TTC549 (cell line): ENCODE measurements around the gene OR2T35.

Experiments
- FAIRE-seq: peaks from 2 replicates; lab custom pipeline; 2012; peaks lifted over from hg19 to GRCh38; lab: Jason Lieb, UNC

OR2T35 gene

DNA sequence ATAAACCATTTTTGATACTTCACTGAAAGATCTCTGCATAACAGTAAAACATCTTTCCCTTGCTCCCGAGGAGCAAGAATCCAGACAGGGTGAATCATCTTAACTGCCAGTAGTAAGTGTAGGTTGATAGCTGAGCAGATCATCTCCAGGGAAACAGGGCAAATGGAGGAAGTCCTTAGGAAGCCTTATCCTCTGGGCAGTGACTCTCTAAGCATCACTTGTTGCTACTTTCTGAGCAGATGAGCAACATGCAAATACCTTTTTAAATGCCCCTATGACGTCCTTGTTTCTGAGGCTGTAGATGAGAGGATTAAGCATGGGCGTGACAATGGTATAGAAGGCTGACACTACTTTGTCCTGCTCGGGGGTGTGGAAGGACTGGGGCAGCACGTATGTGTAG, 19.1 kb downstream of the OR2T35 start:
- FAIRE-seq: no peak

DNA sequence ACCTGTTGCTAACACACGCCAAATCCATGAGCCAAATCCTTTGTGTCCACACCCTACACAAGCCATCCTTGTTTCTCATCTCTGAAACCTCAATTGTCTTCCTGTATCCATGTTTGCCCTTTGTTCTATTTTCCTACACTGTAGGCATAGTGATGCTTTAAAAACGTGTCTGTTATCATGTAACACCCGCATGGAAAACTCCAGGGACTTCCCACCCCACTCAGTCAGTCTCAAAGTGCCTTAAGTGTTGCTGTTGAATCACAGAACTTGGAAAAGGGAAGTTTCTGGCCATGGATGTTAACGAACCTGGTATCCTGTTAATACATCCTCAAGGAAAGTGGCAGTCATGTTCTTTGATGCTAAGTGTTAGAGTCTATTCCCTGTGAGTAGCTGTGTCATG, 19.9 kb downstream of the OR2T35 start:
- FAIRE-seq: no peak

DNA sequence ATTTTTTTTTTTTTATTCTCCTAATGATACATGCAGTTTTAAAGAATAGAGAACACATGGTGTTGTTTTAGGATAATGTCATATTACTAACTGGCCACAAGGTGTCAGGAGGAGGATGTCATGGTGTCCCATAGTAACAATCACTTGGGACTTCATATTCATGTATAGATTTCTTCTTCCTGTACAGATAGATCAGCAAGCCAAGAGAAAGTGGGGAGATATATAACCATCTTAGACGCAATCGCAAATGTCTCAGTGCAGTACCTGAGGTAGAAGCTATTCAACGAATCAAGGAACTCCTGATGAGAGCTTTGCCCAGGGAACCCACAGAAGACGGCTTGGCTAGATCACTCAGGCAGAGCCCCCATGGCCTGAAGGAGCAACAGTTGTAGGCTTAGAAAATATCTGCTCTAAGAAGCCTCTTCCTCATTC, 22.5 kb downstream of the OR2T35 start:
- FAIRE-seq: peak; percentile 96

DNA sequence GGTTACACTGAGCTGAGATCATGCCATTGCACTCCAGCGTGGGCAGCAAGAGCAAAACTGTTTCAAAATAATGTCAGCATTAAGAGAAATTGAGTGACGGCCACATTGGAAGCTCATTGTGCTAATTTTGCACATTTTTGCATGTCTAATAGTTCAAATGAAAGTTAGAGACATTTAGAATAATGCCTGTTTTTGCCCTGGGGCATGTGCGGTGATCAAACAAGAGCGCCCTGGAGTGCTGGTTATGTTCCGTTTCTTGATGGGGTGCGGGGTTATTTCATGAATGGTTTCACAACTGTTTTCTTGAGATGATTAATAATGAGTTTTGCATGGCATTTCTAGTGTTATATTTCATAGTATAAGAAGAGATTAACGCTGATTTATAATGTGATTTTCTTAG, 23.3 kb downstream of the OR2T35 start:
- no peak for FAIRE-seq

DNA sequence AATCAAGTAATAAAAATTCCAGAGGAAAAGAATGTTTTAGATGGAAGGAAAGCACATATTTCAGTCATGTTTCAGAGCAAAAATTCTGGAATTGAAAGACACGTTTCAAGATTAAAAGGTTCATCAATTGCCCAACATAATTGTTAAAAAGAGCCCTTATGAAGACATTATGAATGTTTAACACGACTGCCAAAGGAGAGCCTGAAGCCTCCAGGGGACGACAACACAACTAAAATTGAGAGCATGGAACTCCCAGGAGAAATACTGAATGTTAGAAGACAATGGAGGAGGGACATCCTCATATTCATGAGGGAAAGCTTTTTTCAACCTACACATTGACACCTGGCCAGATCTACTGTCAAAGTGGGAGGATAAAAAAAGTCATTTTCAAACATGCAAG, 26.2 kb downstream of the OR2T35 start:
- FAIRE-seq: peak; percentile 91

DNA sequence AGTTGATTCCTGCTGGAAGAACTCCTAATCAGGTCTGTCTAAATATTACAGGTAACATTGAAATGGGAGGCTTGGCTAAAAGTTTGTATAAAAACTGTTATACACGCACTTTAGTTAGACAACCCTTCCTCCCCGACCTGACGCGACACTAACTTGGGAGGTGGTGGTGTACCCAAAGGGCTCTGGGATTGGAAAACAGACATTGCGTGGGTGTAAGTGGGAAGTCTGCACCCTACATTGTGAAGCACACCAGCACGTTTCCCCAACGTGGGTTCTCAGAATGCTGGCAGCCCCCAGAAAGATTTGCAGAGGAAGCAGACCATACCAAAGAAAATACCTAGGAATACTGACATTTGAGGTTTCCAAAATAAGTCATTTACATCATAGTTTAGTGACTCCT, 27.0 kb downstream of the OR2T35 start:
- no peak for FAIRE-seq

DNA sequence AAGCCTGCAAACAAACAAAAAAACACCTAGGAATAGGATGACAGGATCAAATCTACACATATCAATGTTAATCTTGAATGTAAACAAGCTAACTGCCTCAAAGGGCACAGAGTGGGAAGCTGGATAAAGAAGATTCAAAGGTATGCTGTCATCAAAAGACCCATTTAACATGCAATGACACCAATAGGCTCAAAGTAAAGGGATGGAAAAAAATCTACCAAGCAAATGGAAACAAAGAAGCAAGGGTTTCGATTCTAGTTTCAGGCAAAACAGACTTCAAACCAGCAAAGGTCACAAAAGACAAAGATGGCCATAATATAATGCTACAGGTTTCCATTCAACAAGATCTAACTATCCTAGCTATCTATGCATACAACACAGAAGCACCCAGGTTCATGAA, 31.3 kb downstream of the OR2T35 start:
- no peak for FAIRE-seq

DNA sequence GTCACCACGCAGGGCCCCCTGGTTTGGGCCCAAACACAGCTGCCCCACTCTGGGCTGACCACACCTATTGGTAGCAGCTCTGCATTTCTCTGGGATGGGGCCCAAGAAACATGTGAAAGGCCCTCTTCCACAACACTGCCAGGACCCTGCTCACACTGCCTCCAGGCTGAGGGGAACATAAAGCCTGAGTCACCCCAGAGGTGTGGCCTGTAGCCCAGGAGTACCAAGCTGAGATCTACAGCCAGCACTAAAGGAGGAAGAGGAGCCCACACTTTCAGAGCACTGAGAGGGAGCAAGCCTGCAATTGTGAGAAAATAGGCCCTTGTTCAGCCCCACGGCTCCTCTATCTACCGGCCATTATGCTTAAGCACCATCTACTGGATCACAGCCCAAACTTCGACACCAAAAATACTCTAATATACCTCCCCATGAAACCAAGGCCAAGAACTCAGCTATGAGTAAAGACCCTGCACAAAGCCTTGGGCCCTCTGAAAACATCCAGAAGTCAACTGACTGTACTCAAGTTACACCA, 33.1 kb downstream of the OR2T35 start:
- FAIRE-seq: no peak

DNA sequence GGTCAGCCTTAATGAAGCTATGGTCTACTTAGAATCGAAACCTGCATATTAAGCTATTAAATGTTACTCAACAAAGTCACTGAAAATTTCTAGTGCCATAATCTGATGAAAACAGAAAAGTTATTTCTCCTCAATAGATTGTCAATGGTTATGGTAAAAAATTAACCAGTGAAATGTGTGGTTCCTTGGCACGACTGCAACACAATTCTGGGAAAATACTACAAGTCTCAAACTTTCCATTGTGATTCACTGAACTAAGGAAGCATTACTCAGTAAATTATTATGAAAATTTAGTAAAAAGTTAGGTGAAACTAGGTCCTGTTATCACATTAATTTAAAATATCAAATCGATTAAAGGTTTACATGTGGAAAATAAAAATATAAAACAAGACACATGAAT, 34.8 kb downstream of the OR2T35 start:
- no peak for FAIRE-seq

DNA sequence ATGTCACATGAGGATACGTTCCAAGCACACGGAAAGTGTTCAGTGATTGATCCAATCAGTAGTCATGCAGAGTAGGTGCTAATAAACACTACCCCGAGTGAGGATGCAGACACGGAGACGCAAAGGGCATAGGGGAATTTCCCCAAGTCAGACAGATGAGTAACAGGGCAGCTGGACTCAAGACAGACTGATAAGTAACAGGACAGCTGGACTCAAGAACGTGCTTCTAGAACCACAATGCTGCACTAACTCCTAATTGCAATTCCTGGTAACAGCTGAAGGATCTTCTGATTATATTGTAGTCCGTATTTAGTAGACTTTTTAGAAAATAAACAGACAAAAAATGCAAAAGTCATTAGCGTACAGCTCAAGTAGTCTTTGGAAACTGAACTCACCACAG, 45.7 kb downstream of the OR2T35 start:
- FAIRE-seq: no peak

DNA sequence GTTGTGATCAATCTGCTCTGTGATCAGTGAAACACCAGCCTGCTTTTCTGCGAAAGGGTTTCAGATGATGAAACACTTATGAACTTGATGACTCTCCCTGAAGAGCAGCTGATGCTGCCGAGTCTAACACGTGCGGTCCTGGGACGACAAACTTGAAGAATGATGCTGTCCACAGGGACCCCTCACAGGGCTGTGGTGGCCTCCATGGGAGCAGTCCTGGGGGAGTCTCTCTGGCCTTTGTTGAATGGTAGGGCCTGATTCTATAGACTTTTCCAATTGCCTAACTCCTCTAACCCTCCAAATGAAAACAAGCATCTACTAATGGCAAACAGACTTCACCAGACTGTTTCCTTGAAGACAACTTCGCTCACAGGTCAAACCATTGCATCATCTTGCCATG, 47.5 kb downstream of the OR2T35 start, which contains the start of gene OR2T10:
OR2T10 (minus strand) TSS at position 112 of the 400 bp plus-strand sequence. CDS start 3,932 bp downstream, outside the sequence.
- FAIRE-seq: no peak

DNA sequence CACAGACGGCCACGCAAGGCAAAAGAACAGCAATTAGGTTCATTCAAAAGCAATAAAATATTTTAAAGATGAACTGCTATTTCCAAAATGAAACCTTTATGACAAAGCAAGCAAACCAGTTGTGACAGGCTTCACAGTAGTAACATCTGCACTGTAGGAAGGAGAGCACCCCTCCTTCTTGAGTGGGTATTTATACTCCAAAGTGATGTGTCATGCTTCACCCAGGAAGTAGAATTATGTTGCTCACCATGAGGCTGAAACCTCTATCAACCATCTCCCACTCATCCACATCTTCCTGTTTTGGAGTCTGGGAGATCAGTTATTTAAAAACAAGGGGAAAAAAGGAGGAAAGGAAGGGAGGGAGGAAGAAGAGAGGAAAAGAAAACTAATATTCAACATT, 48.5 kb downstream of the OR2T35 start:
- no peak for FAIRE-seq

DNA sequence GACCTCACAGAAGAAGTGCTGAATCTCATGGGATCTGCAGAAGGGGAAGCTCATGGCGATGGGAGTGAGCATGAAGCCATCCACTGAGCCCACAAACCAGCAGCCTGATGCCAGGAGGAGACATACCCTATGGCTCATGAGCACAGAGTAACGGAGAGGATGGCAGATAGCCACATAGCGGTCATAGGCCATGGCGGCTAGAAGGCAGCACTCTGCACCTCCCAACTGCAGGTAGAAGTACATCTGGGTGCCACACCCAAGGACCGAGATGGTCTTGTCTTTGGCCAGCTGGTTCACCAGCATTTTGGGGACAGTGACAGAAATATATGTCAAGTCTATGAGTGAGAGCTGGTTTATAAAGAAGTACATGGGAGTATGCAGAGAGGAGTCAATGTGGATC, 51.9 kb downstream of the OR2T35 start:
- FAIRE-seq: no peak

DNA sequence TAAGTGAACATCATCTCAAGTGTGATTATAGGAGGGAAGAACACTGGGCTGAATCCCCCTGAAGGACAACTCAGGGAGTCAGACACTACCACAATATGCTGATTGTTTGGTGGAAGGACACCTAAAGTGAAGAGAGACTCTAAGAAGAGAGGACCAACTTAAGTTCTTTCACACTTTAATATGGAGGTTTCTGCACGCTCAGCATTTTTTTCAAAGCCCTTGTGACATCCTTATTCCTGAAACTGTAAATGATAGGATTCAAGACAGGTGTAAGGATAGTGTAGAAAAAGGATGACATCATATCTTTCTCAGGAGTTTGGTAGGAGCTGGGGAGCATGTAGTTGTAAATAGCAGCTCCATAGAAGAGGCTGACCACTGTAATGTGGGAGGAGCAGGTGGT, 52.4 kb downstream of the OR2T35 start:
- FAIRE-seq: no peak

DNA sequence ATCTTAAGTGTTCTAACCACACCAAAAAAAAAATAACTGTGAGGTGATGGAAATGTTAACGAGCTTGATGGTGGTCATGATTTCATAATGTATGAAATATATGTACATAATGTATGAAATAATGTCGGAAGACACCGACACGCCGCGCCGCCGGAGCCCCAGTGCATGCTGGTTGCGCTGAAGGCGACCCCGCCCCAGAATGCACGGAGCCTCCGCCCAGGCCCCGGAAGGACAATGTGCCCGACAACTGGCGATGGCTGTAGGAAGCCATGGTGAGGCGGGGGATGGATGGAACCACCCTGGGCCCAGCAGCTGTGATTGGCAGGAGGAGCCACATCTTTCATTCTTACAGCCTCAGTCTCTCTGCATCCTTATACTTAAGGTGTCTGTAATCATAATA, 55.0 kb downstream of the OR2T35 start:
- FAIRE-seq: no peak

DNA sequence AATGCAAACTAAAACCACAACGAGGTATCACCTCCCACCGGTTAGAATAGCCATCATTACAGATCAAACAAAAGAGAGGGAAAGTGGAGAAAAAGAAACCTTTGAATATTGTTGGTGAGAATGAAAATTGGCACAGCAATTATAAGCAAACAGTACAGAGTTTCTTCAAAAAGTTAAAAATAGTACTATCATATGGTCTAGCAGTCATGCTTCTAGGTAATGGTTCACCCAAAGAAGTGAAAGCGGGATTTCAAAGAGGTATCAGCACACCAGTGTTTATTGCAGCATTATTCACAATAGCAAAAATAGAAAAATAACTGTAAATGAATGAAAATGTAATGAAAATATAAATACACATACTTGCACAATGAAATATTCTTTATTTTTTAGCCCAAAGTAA, 55.7 kb downstream of the OR2T35 start:
- FAIRE-seq: no peak
